Astrocyte of the cerebellum (primary cell): ENCODE data around the gene ENOSF1.

Experiments
- DNase-seq: peaks from one replicate; pipeline ENCODE4 v3.0.0-alpha.2; 2011; ENCODE audit warnings: low read depth
- H3K4me3 ChIP-seq: 2 replicates; pipeline ENCODE4 v1.5.1; 2011; ENCODE audit warnings: mild to moderate bottlenecking, low read depth, low read length, moderate library complexity
- CTCF ChIP-seq: IDR thresholded peaks from 2 replicates; pipeline ENCODE4 v1.5.1; 2012; ENCODE audit warnings: low read length, low read depth, moderate library complexity, mild to moderate bottlenecking; ENCODE audit errors: missing control alignments
- in situ Hi-C: cut with HindIII; loops from 2 replicates; pipeline ENCODE4 v1.10.0; 2017; ENCODE audit warnings: low sequenced_read_pairs

Gene ENOSF1

GRCh38 chr18:709771-710170 is 2.7 kb downstream of the ENOSF1 start:
- no peak overlapping the region for H3K4me3 ChIP-seq
- no peak for DNase-seq
- in situ Hi-C loops, result no loop called here
- no peak for TF ChIP-seq CTCF

GRCh38 chr18:708096-708495 is 4.3 kb downstream of the ENOSF1 start:
- no peak for DNase-seq
- in situ Hi-C loops, result no loop called here
- H3K4me3 ChIP-seq, result no peak overlapping the region
- no peak for TF ChIP-seq CTCF

GRCh38 chr18:706405-706804 is 6.0 kb downstream of the ENOSF1 start:
- DNase-seq, result no peak
- in situ Hi-C loops, result no loop called here
- H3K4me3 ChIP-seq, result no peak overlapping the region
- TF ChIP-seq CTCF, result no peak

GRCh38 chr18:703213-703967 is 9.0 kb downstream of the ENOSF1 start:
- TF ChIP-seq CTCF, result no peak
- DNase-seq, result peak; percentile 72
- H3K4me3 ChIP-seq, result no peak overlapping the region
- in situ Hi-C loops, result no loop called here

- no peak for TF ChIP-seq CTCF
- no peak for DNase-seq
- H3K4me3 ChIP-seq, result no peak overlapping the region
- in situ Hi-C loops, result no loop called here
Measured at GRCh38 chr18:697800-698199, 14.6 kb downstream of the ENOSF1 start.

- in situ Hi-C loops, result no loop called here
- DNase-seq, result no peak
- TF ChIP-seq CTCF, result no peak
- no peak overlapping the region for H3K4me3 ChIP-seq
Measured at GRCh38 chr18:697012-697411, 15.4 kb downstream of the ENOSF1 start.
